Uterus (tissue), 4 donors: ENCODE data around the gene WDFY1. TPM values are rescaled to one million over a fixed set of nuclear protein-coding genes. Genes with fewer than 3 reads are reported as not detected.

ENCODE experiments used
- DNase-seq, 2 donors: peaks; one replicate each; pipeline ENCODE4 v3.0.0-alpha.2; 2019 to 2020
- H3K27ac ChIP-seq, 2 donors: fragments of 200-600 bp; sonication (generic); 1 replicate in 1 of 2; 2 replicates in 1 of 2; pipeline ENCODE4 v1.5.1; 2016 to 2018
- H3K27me3 ChIP-seq, 2 donors: fragments of 200-600 bp; sonication (generic); one replicate each; pipeline ENCODE4 v1.5.1; 2018 to 2019; ENCODE audit warnings: control low read depth in 1 of 2
- H3K36me3 ChIP-seq, 2 donors: fragments of 200-600 bp; sonication (generic); one replicate each; pipeline ENCODE4 v1.5.1; 2019; ENCODE audit warnings: control low read depth in 1 of 2
- H3K4me1 ChIP-seq, 2 donors: fragments of 200-600 bp; sonication (generic); one replicate each; pipeline ENCODE4 v1.5.1; 2018 to 2019; ENCODE audit warnings: control low read depth in 1 of 2
- H3K4me3 ChIP-seq, 2 donors: fragments of 200-600 bp; sonication (generic); 1 replicate in 1 of 2; 2 replicates in 1 of 2; pipeline ENCODE4 v1.5.1; 2018 to 2019; ENCODE audit warnings: mild to moderate bottlenecking in 1 of 2
- H3K9me3 ChIP-seq, 2 donors: fragments of 200-600 bp; sonication (generic); one replicate each; pipeline ENCODE4 v1.5.1; 2019; ENCODE audit warnings: control low read depth in 1 of 2
- CTCF ChIP-seq, 4 experiments: fragments of 200-600 bp in 2 of 4; fragments of 450-650 bp in 2 of 4; sonication (generic) in 2 of 4; IDR thresholded peaks; one replicate each; pipeline ENCODE4 v1.5.1; 2016 to 2019; ENCODE audit warnings: antibody characterized with exemption in 4 of 4, mild to moderate bottlenecking in 2 of 4, moderate library complexity in 1 of 4
- POLR2A ChIP-seq, 2 donors: fragments of 450-650 bp; IDR thresholded peaks; one replicate each; pipeline ENCODE4 v1.6.1; 2016; ENCODE audit warnings: antibody characterized with exemption in 2 of 2, mild to moderate bottlenecking in 1 of 2, moderate library complexity in 1 of 2
- intact Hi-C: fragments of 100-400 bp; cut with DNase I; formaldehyde crosslinking; loops from one replicate; pipeline ENCODE4 v1.15.1; 2023; ENCODE audit warnings: low total_unique reads
- total RNA-seq, 4 donors: library from RNA; depleted of rRNA in 3 of 4; stranded (reverse); fragments of >200 nt in 3 of 4; gene quantifications; one replicate each; pipeline versions ENCODE4 v1.1.0 to v1.2.4, GENCODE V29; 2014 to 2023
- donor health status: DM: yes; HTN: yes; CAD: no.

The WDFY1 gene
- total RNA-seq, 4 donors from 2014 or later: 17.2 to 112 (median 39.1) TPM

- H3K9me3 ChIP-seq: no peaks in the 10 kb centered on the region
- no peaks in the 10 kb centered on the region for H3K27me3 ChIP-seq
- H3K4me3 ChIP-seq: no peak overlapping the region
- no peak overlapping the region for H3K27ac ChIP-seq
- TF ChIP-seq POLR2A (IDR thresholded peaks at IDR 0.05) (no peak), CTCF (IDR thresholded peaks at IDR 0.05) (no peak)
- no peaks in the 10 kb centered on the region for H3K36me3 ChIP-seq
- DNase-seq: no peak
- H3K4me1 ChIP-seq: no peaks in the 10 kb centered on the region
- intact Hi-C loops: no loop called here
Observed at GRCh38 chr2:223888251-223888650, 56.9 kb downstream of the WDFY1 start.

GRCh38 chr2:223887127-223887526, 58.0 kb downstream of the WDFY1 start:
- intact Hi-C loops: no loop called here
- H3K27me3 ChIP-seq: no peaks in the 10 kb centered on the region
- no peaks in the 10 kb centered on the region for H3K9me3 ChIP-seq
- no peak for TF ChIP-seq POLR2A (IDR thresholded peaks at IDR 0.05)
- TF ChIP-seq CTCF (IDR thresholded peaks at IDR 0.05): no peak
- H3K27ac ChIP-seq: no peak overlapping the region
- H3K4me1 ChIP-seq: no peaks in the 10 kb centered on the region
- H3K36me3 ChIP-seq: no peaks in the 10 kb centered on the region
- DNase-seq: no peak
- no peak overlapping the region for H3K4me3 ChIP-seq

- intact Hi-C loops: no loop called here
- H3K27ac ChIP-seq: no peak overlapping the region
- no peak for DNase-seq
- no peak overlapping the region for H3K4me3 ChIP-seq
- H3K9me3 ChIP-seq: no peaks in the 10 kb centered on the region
- H3K27me3 ChIP-seq: no peaks in the 10 kb centered on the region
- no peaks in the 10 kb centered on the region for H3K36me3 ChIP-seq
- H3K4me1 ChIP-seq: no peaks in the 10 kb centered on the region
- TF ChIP-seq CTCF (IDR thresholded peaks at IDR 0.05): no peak
- no peak for TF ChIP-seq POLR2A (IDR thresholded peaks at IDR 0.05)
Observed at GRCh38 chr2:223886726-223887125, 58.4 kb downstream of the WDFY1 start.

- no peak for DNase-seq
- TF ChIP-seq POLR2A (IDR thresholded peaks at IDR 0.05): no peak
- TF ChIP-seq CTCF (IDR thresholded peaks at IDR 0.05): no peak
- Histone ChIP-seq H3K9me3 (no peaks in the 10 kb centered on the region), H3K36me3 (no peaks in the 10 kb centered on the region), H3K4me1 (no peaks in the 10 kb centered on the region), H3K27me3 (no peaks in the 10 kb centered on the region), H3K27ac (no peak overlapping the region), H3K4me3 (no peak overlapping the region)
- intact Hi-C loops: no loop called here
Observed at GRCh38 chr2:223884399-223884798, 60.7 kb downstream of the WDFY1 start.

GRCh38 chr2:223882715-223883114, 62.4 kb downstream of the WDFY1 start:
- H3K9me3 ChIP-seq: no peaks in the 10 kb centered on the region
- DNase-seq: no peak
- intact Hi-C loops: no loop called here
- no peaks in the 10 kb centered on the region for H3K4me1 ChIP-seq
- H3K4me3 ChIP-seq: no peak overlapping the region
- H3K36me3 ChIP-seq: no peaks in the 10 kb centered on the region
- no peaks in the 10 kb centered on the region for H3K27me3 ChIP-seq
- TF ChIP-seq CTCF (IDR thresholded peaks at IDR 0.05) (no peak), POLR2A (IDR thresholded peaks at IDR 0.05) (no peak)
- H3K27ac ChIP-seq: no peak overlapping the region
